GM18873 (cell line): ENCODE data around the gene ABHD12.
A peak's percentile ranks its signal among the peaks of the same experiment; 100 is the strongest.

ENCODE experiments used
- ATAC-seq: cut with Tn5 transposase; IDR thresholded peaks from one replicate; pipeline ENCODE4 v1.9.1; 2021; ENCODE audit warnings: mild to moderate bottlenecking, moderate library complexity, moderate number of reproducible peaks; ENCODE audit not compliant: unreplicated experiment, low FRiP score

Gene ABHD12

DNA sequence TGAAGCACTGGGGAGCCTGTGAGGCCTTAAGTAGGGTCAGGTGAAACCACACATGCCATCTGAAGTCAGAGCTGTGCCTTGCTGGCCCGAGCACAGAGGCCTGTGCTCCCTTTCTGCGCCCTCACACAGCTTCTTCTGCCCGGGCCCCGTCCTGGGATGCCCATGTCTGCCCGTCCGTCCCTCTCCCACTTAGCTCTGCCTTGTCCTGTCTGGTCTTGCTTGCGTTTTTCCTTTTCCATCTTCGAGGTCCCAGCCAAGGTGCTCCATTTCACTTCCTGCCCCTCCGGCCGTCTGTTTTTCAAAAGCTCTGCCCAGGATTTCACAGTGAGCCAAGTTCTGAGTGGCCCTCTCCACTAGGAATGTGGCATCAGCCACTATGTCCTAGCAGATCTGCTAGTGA is 97.1 kb downstream of the ABHD12 start:
- ATAC-seq: no peak

- no peak for ATAC-seq
Observed at GRCh38 chr20:25292176-25292891, 98.3 kb downstream of the ABHD12 start.

- ATAC-seq: no peak
Observed at GRCh38 chr20:25291432-25292133, 99.1 kb downstream of the ABHD12 start.

DNA sequence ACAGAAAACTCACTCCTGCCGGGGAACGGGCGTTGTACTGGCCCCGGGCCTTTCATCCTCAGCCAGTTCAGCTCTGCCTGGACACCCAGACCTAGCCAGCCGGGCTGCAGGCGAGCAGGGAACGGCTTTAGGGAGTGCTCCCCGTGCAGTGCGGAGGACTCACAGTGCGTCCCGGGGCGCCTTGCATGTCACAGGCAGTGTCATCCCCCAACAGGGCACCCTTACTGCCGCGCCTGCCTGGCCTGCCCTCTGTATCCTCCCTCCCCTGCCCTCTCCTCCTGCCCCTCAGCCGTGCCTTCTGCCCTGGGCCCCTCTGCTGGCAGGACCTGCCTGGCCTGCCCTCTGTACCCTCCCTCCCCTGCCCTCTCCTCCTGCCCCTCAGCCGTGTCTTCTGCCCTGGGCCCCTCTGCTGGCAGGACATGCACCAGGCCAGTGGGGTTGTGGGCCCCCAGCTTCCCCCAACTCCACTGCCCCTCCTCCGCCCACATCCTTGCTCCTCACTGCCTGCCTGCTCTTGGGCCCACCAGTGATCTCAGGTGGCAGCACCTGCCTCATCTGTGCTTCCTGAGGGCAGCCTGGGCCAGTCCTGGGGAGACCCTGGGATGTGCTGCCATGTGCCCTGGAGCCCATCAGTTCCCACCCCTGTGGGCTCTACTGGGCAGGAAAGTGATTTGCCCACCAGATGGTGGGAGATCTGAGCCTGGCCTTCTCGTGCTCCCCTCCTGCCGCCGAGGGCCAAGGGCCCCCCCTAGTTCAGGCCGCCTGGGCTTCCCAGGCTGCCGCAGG is 99.8 kb downstream of the ABHD12 start:
- no peak for ATAC-seq

DNA sequence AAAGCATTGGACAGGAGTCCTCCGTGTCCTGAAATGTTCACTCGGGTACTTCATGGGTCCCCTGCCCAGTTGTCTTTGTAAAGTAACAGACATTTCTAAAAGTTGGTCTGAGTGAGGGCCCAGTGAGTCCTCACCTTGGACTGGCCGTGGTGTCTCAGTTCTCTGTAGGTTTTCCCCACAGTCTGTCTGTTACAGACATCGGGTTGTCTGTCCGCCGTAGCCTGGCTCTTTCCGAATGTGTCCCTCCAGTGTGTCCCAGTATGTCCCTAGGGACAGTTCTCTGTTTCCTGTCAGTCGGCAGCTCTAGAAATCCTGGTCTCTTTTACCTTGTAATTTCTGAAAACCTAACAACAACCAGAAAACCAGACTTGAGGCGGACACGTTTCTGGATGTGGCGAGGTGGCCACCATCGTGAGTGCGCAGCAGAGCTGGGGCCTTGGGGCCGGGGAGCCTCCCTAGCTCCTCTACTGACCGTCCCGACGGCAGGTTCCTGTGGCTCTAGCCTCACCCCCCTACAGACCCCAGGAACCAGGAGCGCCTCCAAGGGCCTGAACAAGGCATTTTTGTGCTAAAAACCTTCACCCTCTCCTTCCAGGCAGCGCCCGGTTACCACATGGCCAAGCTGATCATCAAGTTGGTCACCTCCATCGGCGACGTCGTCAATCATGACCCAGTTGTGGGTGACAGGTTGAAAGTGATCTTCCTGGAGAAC is 100.6 kb downstream of the ABHD12 start:
- no peak for ATAC-seq

DNA sequence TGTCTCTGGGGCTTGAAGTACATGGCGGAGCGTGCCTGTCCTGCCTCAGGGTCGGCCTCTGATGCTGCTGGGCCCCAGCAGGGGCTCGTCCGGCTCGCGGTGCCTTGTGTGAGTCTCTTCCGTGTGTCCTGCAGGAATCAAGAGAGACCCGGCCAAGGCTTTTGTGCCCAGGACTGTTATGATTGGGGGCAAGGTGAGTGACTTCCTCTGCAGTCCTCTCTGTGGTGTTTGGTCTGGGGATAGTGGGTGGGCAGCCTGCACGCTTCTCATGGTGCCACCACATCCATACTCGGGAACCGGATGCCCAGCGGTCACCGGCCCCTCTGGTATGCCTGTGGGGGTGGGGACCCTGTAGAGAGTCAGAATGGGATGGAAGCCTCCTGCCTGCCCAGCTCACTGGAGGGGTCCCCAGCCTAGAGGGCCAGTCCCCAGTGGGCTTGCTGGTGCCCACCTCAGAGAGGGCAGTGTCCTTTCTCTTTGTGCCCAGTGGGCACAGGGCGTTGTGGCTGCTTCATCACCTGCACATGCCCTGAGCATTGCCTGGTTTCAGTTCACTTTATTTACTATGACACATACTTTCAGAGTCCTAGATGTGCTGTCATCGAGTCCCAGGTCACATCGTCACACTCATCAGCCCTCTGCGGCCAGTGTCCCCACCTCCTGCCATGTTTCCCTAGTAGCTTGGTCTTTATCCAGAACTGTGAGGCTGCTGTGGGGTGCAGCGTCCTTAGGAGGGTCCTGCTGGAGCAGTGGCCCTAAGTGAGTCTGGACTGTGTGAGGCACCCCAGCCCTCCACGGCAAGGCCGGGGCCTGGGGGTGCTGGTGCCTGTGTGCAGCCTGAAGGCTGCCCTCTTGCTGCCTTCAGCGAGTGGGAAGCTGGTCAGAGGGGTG is 102.1 kb downstream of the ABHD12 start:
- peak; percentile 95 for ATAC-seq

- no peak for ATAC-seq
Observed at GRCh38 chr20:25287631-25288290, 102.9 kb downstream of the ABHD12 start.

DNA sequence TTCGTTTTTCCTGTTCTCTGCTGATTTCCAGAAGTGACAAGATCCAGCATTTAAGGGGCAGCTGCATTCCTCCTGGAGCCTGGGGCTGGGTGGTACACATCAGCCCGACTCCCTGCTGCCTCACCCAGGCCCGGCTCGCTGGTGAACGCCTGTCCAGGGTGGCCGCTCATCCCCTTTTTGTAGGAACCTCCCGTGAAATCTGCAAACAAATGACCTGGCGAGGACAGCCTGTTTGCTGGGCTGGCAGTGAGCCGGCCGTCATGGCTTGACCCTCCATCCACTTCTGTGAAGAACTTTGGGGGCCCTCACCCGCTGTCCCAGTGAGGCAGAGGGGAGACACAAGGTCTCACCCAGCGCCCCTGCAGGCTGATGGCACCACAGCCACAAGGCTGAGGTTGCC is 103.7 kb downstream of the ABHD12 start:
- ATAC-seq: no peak

DNA sequence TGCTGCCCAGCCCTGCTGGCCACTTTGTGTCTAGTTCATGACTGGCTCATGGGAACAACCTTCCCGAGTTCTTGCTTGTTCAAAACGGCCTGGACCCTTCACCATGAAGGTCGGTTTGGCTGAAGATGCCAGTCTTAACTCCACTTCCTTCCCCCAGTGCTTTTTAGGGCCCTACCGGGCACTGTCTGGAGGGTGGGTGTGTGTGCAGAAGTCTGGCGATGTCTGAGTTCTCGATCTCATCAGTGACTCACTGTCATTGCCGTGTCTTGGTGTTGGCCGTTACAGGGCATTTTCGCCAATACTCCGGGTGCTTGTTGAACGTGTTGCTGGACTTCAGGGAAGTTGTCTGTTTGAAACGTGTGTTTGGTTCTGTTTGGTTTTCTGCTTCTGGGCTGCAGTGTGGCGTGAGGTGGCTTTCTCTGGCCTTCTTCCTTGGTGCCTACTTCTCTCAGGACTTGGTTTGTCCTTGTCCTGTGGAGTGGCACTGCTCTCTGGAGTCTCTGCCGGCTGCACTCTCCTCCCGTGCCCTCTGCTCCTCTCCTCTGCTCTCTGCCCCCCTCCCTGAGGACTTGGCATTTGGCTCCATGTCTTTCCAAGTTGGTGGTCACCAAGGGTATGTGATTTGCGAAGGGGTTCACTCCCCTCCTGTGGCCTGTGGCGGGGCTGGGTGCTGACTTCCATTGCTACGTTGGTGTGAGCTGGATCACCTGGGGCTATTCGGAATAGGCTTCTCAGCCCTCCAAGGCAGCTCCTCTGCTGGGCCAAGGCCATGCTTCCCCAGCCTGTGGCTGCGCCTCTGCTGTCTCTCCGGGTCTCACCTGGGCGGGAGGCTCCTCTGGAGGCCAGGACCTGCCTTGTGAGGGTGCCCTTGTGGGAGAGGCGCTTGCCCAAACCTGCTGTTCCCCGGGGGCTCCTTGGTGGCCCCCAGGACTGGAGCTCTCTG is 104.5 kb downstream of the ABHD12 start:
- ATAC-seq: no peak

DNA sequence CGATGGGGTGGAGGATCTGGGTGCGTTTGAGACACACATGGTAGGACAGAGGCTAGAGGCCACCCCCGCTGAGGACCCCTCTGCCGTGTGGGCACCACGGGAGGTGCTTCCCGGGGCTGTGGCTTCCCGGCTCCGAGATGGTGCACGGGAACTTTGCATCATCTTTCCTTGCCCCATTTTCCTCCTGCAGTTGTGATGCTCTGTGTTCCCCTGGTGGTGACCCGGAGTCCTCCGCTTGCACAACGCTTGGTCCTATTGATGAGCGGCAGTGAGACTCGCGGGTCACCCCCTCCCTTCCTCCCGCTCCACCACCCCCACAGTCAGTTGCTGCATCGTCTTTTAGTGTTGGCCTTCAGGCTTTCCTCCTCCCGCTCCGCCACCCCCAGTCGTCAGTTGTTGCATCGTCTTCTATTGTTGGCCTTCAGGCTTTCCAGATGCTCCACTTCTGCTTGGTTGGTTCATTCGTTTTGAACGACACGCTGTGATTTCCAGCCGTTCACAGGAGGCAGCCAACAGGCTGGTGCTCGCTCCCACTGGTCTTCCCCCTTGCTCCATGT is 105.5 kb downstream of the ABHD12 start:
- ATAC-seq: no peak

- no peak for ATAC-seq
Observed at GRCh38 chr20:25284131-25284601, 106.5 kb downstream of the ABHD12 start.

- no peak for ATAC-seq
Observed at GRCh38 chr20:25283221-25283951, 107.2 kb downstream of the ABHD12 start.

DNA sequence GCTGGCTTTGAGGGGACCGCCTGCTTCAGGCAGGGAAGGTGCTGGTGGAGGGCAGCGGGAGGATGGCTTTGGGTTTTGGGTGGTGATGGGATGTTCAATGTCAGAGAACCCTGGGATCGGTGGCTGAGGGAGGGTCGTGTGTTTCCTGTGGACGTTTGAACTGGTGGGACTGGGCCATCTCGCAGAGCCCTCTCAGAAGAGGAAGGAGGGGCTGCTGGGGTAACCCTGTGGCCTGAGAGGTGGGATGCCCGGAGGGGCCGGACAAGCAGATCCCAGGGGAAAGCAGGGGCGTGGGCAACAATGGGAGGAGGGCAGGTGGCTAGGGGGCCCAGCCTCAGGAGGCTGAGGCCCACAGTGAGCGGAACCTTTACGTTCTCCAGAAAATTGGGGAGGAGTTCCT is 107.8 kb downstream of the ABHD12 start:
- ATAC-seq: no peak

DNA sequence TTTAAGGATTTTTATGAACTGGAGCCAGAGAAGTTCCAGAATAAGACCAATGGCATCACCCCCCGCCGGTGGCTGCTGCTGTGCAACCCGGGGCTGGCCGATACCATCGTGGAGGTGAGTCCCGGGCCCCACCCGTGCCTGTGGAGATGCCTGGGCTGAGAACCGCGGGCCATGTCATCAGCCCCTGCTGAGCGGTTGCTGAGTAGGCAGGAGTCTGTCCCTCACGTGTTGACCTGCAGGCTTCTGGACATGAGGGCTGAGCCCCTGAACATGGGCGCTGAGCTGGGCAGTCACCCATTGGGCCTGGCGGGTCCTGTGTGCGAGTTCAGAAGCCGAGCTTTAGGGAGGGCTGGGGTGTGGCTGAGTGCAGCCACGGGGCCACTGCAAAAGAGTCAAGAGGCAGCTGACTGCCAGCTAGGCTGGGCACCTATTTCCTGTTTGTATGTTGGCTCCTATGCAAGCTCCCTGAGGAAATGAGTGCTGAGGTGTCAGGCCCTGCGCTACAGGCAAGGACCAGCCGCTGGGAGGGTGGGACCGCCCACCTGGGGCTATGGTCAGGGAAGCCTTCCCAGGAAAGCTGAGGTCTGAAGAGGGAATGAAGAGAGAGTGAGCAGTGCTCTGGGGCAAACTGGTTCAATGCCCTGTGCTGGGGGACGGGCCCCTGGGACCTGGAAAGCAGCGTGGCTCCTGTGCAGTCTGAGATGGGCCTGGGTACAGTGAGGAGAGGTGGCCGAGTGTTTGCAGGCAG is 108.4 kb downstream of the ABHD12 start:
- peak; percentile 1 for ATAC-seq

DNA sequence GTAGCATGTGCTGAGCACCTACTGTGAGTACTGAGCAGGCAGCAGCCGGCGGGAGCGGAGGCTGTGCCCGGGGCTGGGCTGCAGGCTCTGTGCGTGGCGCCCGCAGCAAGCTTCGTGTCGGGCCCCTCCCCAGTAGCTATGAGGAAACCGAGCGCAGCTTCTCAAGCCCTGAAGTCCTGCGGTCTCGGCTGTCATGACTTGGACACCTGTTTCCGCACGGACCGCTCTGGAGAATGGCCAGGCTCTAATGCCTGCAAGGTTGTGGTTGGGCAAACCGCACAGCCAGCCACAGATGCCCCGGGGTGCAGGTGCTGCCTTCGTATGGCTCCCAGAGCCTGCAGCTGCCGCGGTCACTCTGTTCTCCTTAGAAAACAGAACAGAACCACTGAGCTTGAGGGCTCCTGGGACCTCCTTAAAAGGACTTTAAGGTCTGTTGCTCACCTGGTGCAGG is 109.1 kb downstream of the ABHD12 start:
- ATAC-seq: peak; percentile 69
